ENCODE measurements around the gene PPP1R14C.

- TF ChIP-seq POLR2AphosphoS5 (IDR thresholded peaks at IDR 0.05) (no peak), POLR2A (IDR thresholded peaks at IDR 0.05) (no peak)
- TF ChIP-seq, protein P1, sequence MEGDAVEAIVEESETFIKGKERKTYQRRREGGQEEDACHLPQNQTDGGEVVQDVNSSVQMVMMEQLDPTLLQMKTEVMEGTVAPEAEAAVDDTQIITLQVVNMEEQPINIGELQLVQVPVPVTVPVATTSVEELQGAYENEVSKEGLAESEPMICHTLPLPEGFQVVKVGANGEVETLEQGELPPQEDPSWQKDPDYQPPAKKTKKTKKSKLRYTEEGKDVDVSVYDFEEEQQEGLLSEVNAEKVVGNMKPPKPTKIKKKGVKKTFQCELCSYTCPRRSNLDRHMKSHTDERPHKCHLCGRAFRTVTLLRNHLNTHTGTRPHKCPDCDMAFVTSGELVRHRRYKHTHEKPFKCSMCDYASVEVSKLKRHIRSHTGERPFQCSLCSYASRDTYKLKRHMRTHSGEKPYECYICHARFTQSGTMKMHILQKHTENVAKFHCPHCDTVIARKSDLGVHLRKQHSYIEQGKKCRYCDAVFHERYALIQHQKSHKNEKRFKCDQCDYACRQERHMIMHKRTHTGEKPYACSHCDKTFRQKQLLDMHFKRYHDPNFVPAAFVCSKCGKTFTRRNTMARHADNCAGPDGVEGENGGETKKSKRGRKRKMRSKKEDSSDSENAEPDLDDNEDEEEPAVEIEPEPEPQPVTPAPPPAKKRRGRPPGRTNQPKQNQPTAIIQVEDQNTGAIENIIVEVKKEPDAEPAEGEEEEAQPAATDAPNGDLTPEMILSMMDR (IDR thresholded peaks at IDR 0.05), result no peak
Measured at GRCh38 chr6:150180517-150180916, 37.7 kb downstream of the PPP1R14C start.

Data from breast epithelium (tissue), 3 donors.